Measurements from ENCODE around the gene MYO1B.

Gene MYO1B

GRCh38 chr2:191225690-191226089 lies 19.5 kb upstream of the MYO1B start:
- no peak for TF ChIP-seq CTCF (IDR thresholded peaks at IDR 0.05; ENCODE audit: low read depth, low read length)
- DNase-seq (ENCODE audit: extremely low read depth, low read depth): no peak

GRCh38 chr2:191226196-191226595 lies 19.0 kb upstream of the MYO1B start:
- DNase-seq (ENCODE audit: extremely low read depth, low read depth): no peak

GRCh38 chr2:191228333-191228732 lies 16.9 kb upstream of the MYO1B start:
- DNase-seq (ENCODE audit: extremely low read depth, low read depth): no peak
- TF ChIP-seq CTCF (IDR thresholded peaks at IDR 0.05; ENCODE audit: low read depth, low read length): no peak

More at GRCh38 chr2:191226196-191226595, 19.0 kb upstream of the MYO1B start:
- TF ChIP-seq CTCF (IDR thresholded peaks at IDR 0.05; ENCODE audit: low read depth, low read length): no peak

- TF ChIP-seq CTCF (IDR thresholded peaks at IDR 0.05; ENCODE audit: low read depth, low read length): no peak
- no peak for DNase-seq (ENCODE audit: extremely low read depth, low read depth)
Measured at GRCh38 chr2:191228861-191229260, 16.3 kb upstream of the MYO1B start.

- no peak for TF ChIP-seq CTCF (IDR thresholded peaks at IDR 0.05; ENCODE audit: low read depth, low read length)
- no peak for DNase-seq (ENCODE audit: extremely low read depth, low read depth)
Measured at GRCh38 chr2:191230174-191230573, 15.0 kb upstream of the MYO1B start.

GRCh38 chr2:191231995-191232394 lies 13.2 kb upstream of the MYO1B start:
- TF ChIP-seq CTCF (IDR thresholded peaks at IDR 0.05; ENCODE audit: low read depth, low read length): peak; percentile 61
- peak; percentile 62 for DNase-seq (ENCODE audit: extremely low read depth, low read depth)

GRCh38 chr2:191233533-191233932 lies 11.7 kb upstream of the MYO1B start:
- TF ChIP-seq CTCF (IDR thresholded peaks at IDR 0.05; ENCODE audit: low read depth, low read length): no peak
- DNase-seq (ENCODE audit: extremely low read depth, low read depth): no peak
